Neural cell (in vitro differentiated cells): Measurements from ENCODE around the gene SGF29. TPM values are rescaled to one million over a fixed set of nuclear protein-coding genes. Genes with fewer than 3 reads are reported as not detected.
"Not testable (repeated sequence)": the region's sequence is repeated elsewhere in the genome, so short reads cannot be mapped to it uniquely, and the experiment has no call there.

Source experiments
- H2AFZ ChIP-seq: fragments of 200-600, 300-800 bp; sonication (generic), shearing (Covaris generic); 2 replicates; pipeline ENCODE4 v1.6.0; 2014; ENCODE audit warnings: low read depth, mild to moderate bottlenecking, antibody characterized with exemption, low read length, moderate library complexity
- H3F3A ChIP-seq: fragments of 200-600 bp; shearing (Covaris generic); 2 replicates; pipeline ENCODE4 v1.6.1; 2016; ENCODE audit warnings: mild to moderate bottlenecking, moderate library complexity, mixed read lengths, antibody characterized with exemption, low read length; ENCODE audit not compliant: insufficient read depth, poor library complexity, severe bottlenecking
- H3K27ac ChIP-seq: fragments of 200-600, 300-800 bp; sonication (generic), shearing (Covaris generic); 2 replicates; pipeline ENCODE4 v1.5.1; 2014; ENCODE audit warnings: mild to moderate bottlenecking, low read length, moderate library complexity
- H3K27me3 ChIP-seq: fragments of 300-800, 200-600 bp; sonication (generic), shearing (Covaris generic); 2 replicates; pipeline ENCODE4 v1.6.0; 2014; ENCODE audit warnings: mild to moderate bottlenecking, low read depth, low read length, moderate library complexity; ENCODE audit not compliant: insufficient read depth
- H3K36me3 ChIP-seq: fragments of 300-800, 200-600 bp; sonication (generic), shearing (Covaris generic); 2 replicates; pipeline ENCODE4 v1.5.1; 2014; ENCODE audit warnings: mild to moderate bottlenecking, antibody characterized with exemption, low read length, moderate library complexity; ENCODE audit not compliant: insufficient read depth
- H3K4me2 ChIP-seq: fragments of 300-800, 200-600 bp; sonication (generic), shearing (Covaris generic); 2 replicates; pipeline ENCODE4 v1.6.0; 2014; ENCODE audit warnings: mild to moderate bottlenecking, low read length
- H3K4me3 ChIP-seq: fragments of 300-800, 200-600 bp; sonication (generic), shearing (Covaris generic); 2 replicates; pipeline ENCODE4 v1.5.1; 2014; ENCODE audit warnings: mild to moderate bottlenecking, low read length, moderate library complexity
- H3K79me2 ChIP-seq: fragments of 200-600 bp; shearing (Covaris generic); replicated peaks from 2 replicates; pipeline ENCODE4 v1.6.0; 2014; ENCODE audit warnings: mild to moderate bottlenecking, low read length, moderate library complexity; ENCODE audit not compliant: insufficient read depth
- H3K9ac ChIP-seq: fragments of 300-800, 200-600 bp; sonication (generic), shearing (Covaris generic); 2 replicates; pipeline ENCODE4 v1.6.1; 2016; ENCODE audit warnings: mild to moderate bottlenecking, low read length, mixed read lengths
- H3K9me2 ChIP-seq: fragments of 200-600 bp; shearing (Covaris generic); 2 replicates; pipeline ENCODE4 v1.6.1; 2016; ENCODE audit warnings: mild to moderate bottlenecking, low read length, mixed read lengths; ENCODE audit not compliant: insufficient read depth
- H3K9me3 ChIP-seq: fragments of 200-600, 300-800 bp; sonication (generic), shearing (Covaris generic); 2 replicates; pipeline ENCODE4 v1.6.1; 2016; ENCODE audit warnings: mild to moderate bottlenecking, mixed run types, low read length, moderate library complexity, mixed read lengths
- H4K20me1 ChIP-seq: fragments of 200-600 bp; shearing (Covaris generic); 2 replicates; pipeline ENCODE4 v1.6.1; 2016; ENCODE audit warnings: mild to moderate bottlenecking, mixed run types; ENCODE audit not compliant: insufficient read depth
- CTCF ChIP-seq: fragments of 450-650 bp; IDR thresholded peaks from 2 replicates; pipeline ENCODE4 v1.5.1; 2014; ENCODE audit warnings: antibody characterized with exemption, mild to moderate bottlenecking, moderate library complexity; ENCODE audit not compliant: poor library complexity, severe bottlenecking
- EP300 ChIP-seq: fragments of 450-650 bp; conservative IDR thresholded peaks from 2 replicates; pipeline ENCODE4 v1.6.1; 2014; ENCODE audit warnings: antibody characterized with exemption, mild to moderate bottlenecking, moderate library complexity; ENCODE audit not compliant: poor library complexity, severe bottlenecking
- EZH2 ChIP-seq: fragments of 200-600, 300-800 bp; shearing (Covaris generic), sonication (generic); IDR thresholded peaks from 2 replicates; pipeline ENCODE4 v1.6.1; 2014; ENCODE audit warnings: antibody characterized with exemption, low read length, borderline replicate concordance, mild to moderate bottlenecking; ENCODE audit not compliant: insufficient read depth, poor library complexity, severe bottlenecking
- MXI1 ChIP-seq: fragments of 450-650 bp; conservative IDR thresholded peaks from 2 replicates; pipeline ENCODE4 v1.6.1; 2014; ENCODE audit warnings: antibody characterized with exemption, mild to moderate bottlenecking; ENCODE audit not compliant: poor library complexity, severe bottlenecking
- POLR2AphosphoS5 ChIP-seq: IDR thresholded peaks from 2 replicates; pipeline ENCODE4 v1.6.1; 2012
- RAD21 ChIP-seq: fragments of 450-650 bp; conservative IDR thresholded peaks from 2 replicates; pipeline ENCODE4 v1.6.1; 2014; ENCODE audit warnings: antibody characterized with exemption, mild to moderate bottlenecking, moderate library complexity
- SMC3 ChIP-seq: fragments of 450-650 bp; conservative IDR thresholded peaks from 2 replicates; pipeline ENCODE4 v1.6.1; 2014; ENCODE audit warnings: antibody characterized with exemption, mild to moderate bottlenecking, moderate library complexity; ENCODE audit not compliant: poor library complexity
- TAF1 ChIP-seq: IDR thresholded peaks from 2 replicates; pipeline ENCODE4 v1.6.1; 2012; ENCODE audit warnings: low read depth
- polyA plus RNA-seq: library from polyadenylated mRNA; depleted of rRNA; stranded (reverse); fragments of >200 nt; gene quantifications from 2 replicates; pipeline ENCODE4 v1.2.3, GENCODE V29; 2014
- TF ChIP-seq, protein P1 (sequence below): IDR thresholded peaks from 2 replicates; pipeline ENCODE4 v1.6.1; 2012; ENCODE audit warnings: borderline replicate concordance

Gene SGF29
- polyA plus RNA-seq, 1 donor from 2014 or later: 32.8 TPM

DNA sequence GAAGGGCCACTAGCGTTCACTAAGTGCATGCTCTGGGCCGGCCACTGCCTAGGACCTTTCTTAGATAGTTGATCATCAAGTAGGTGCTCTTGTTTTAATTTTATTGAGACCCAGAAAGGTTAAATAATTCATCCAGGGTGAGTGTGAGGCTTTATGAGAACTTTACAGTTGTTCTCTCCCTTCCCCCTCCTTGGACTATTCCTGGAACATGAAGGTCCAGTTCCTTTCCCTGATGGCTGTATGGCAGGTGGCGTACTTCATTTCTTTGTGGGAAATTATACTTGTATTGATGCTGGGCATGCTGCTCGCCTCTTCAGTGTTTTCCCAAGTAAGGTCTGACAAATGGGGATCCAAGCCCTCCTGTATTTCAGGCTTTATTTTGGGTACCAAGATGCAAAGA lies 8.5 kb downstream of the SGF29 start:
- Histone ChIP-seq H3F3A (no peaks in the 10 kb centered on the region), H2AFZ (no peak overlapping the region), H3K27ac (no peak overlapping the region), H3K4me2 (no peak overlapping the region), H3K36me3 (no peaks in the 10 kb centered on the region), H3K9me2 (no peaks in the 10 kb centered on the region), H4K20me1 (no peaks in the 10 kb centered on the region), H3K27me3 (no peaks in the 10 kb centered on the region), H3K9ac (no peak overlapping the region), H3K79me2 (no peaks in the 10 kb centered on the region), H3K4me3 (no peak overlapping the region), H3K9me3 (no peaks in the 10 kb centered on the region)
- TF ChIP-seq, protein P1, sequence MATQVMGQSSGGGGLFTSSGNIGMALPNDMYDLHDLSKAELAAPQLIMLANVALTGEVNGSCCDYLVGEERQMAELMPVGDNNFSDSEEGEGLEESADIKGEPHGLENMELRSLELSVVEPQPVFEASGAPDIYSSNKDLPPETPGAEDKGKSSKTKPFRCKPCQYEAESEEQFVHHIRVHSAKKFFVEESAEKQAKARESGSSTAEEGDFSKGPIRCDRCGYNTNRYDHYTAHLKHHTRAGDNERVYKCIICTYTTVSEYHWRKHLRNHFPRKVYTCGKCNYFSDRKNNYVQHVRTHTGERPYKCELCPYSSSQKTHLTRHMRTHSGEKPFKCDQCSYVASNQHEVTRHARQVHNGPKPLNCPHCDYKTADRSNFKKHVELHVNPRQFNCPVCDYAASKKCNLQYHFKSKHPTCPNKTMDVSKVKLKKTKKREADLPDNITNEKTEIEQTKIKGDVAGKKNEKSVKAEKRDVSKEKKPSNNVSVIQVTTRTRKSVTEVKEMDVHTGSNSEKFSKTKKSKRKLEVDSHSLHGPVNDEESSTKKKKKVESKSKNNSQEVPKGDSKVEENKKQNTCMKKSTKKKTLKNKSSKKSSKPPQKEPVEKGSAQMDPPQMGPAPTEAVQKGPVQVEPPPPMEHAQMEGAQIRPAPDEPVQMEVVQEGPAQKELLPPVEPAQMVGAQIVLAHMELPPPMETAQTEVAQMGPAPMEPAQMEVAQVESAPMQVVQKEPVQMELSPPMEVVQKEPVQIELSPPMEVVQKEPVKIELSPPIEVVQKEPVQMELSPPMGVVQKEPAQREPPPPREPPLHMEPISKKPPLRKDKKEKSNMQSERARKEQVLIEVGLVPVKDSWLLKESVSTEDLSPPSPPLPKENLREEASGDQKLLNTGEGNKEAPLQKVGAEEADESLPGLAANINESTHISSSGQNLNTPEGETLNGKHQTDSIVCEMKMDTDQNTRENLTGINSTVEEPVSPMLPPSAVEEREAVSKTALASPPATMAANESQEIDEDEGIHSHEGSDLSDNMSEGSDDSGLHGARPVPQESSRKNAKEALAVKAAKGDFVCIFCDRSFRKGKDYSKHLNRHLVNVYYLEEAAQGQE: no peak
- TF ChIP-seq EZH2 (no peak), SMC3 (no peak), POLR2AphosphoS5 (no peak), EP300 (no peak), CTCF (no peak), MXI1 (no peak), TAF1 (no peak), RAD21 (no peak)

- no peaks in the 10 kb centered on the region for H3K27me3 ChIP-seq
- no peaks in the 10 kb centered on the region for H3F3A ChIP-seq
- no peak overlapping the region for H3K4me2 ChIP-seq
- no peaks in the 10 kb centered on the region for H3K36me3 ChIP-seq
- no peak overlapping the region for H3K9ac ChIP-seq
- no peaks in the 10 kb centered on the region for H3K9me2 ChIP-seq
- no peaks in the 10 kb centered on the region for H3K9me3 ChIP-seq
- no peaks in the 10 kb centered on the region for H4K20me1 ChIP-seq
- no peak overlapping the region for H3K4me3 ChIP-seq
- no peaks in the 10 kb centered on the region for H3K79me2 ChIP-seq
- H3K27ac ChIP-seq: no peak overlapping the region
- TF ChIP-seq, protein P1: no peak
- TF ChIP-seq EZH2 (no peak), RAD21 (no peak), EP300 (no peak), TAF1 (no peak), POLR2AphosphoS5 (no peak), CTCF (no peak), SMC3 (no peak), MXI1 (no peak)
- H2AFZ ChIP-seq: no peak overlapping the region
Observed at GRCh38 chr16:28563218-28563617, 9.5 kb downstream of the SGF29 start.

- not testable (repeated sequence) for H3K4me2 ChIP-seq, H3K79me2 ChIP-seq, H3K9me2 ChIP-seq, H3K27ac ChIP-seq, H3K4me3 ChIP-seq, H2AFZ ChIP-seq, H4K20me1 ChIP-seq, H3K9me3 ChIP-seq, H3K9ac ChIP-seq, H3K36me3 ChIP-seq, H3F3A ChIP-seq, H3K27me3 ChIP-seq
Observed at GRCh38 chr16:28566233-28566925, 12.7 kb downstream of the SGF29 start.
